ENCODE data around the gene CD7.
A peak's percentile ranks its signal among the peaks of the same experiment; 100 is the strongest.

Gene CD7

GRCh38 chr17:82328141-82328993 is 11.0 kb upstream of the CD7 start:
- peak; percentile 92 for DNase-seq (ENCODE audit: low spot score)

- no peak for DNase-seq (ENCODE audit: low spot score)
Observed at GRCh38 chr17:82327757-82328140, 10.3 kb upstream of the CD7 start.

- no peak for DNase-seq (ENCODE audit: low spot score)
Observed at GRCh38 chr17:82327289-82327688, 9.9 kb upstream of the CD7 start.

GRCh38 chr17:82325286-82326180 is 8.1 kb upstream of the CD7 start:
- DNase-seq (ENCODE audit: low spot score) = no peak

GRCh38 chr17:82324566-82325285 is 7.3 kb upstream of the CD7 start:
- no peak for DNase-seq (ENCODE audit: low spot score)

- DNase-seq (ENCODE audit: low spot score) = no peak
Observed at GRCh38 chr17:82323514-82324234, 6.3 kb upstream of the CD7 start.

GRCh38 chr17:82322526-82323453 is 5.4 kb upstream of the CD7 start:
- DNase-seq (ENCODE audit: low spot score) = no peak

GRCh38 chr17:82321947-82322466 is 4.6 kb upstream of the CD7 start:
- no peak for DNase-seq (ENCODE audit: low spot score)

GRCh38 chr17:82320956-82321927 is 3.8 kb upstream of the CD7 start:
- DNase-seq (ENCODE audit: low spot score) = peak; percentile 85

GRCh38 chr17:82320140-82320840 is 2.9 kb upstream of the CD7 start:
- DNase-seq (ENCODE audit: low spot score) = peak; percentile 74

- DNase-seq (ENCODE audit: low spot score) = no peak
Observed at GRCh38 chr17:82319619-82320062, 2.2 kb upstream of the CD7 start.

- no peak for DNase-seq (ENCODE audit: low spot score)
Observed at GRCh38 chr17:82318772-82319606, 1.6 kb upstream of the CD7 start.

GRCh38 chr17:82318169-82318498 is 726 bp upstream of the CD7 start:
- DNase-seq (ENCODE audit: low spot score) = no peak

GRCh38 chr17:82316651-82317393 is 586 bp downstream of the CD7 start:
- DNase-seq (ENCODE audit: low spot score) = no peak

- no peak for DNase-seq (ENCODE audit: low spot score)
Observed at GRCh38 chr17:82315703-82316358, 1.6 kb downstream of the CD7 start.

All from HuH-7 (cell line).